GM11168 (cell line): ENCODE measurements around the gene UBAC2.

Source experiments
- in situ Hi-C: fragments of 300-500 bp; cut with MboI; formaldehyde crosslinking; loops from one replicate; pipeline ENCODE4 v1.12.0; 2022; ENCODE audit warnings: low sequenced_read_pairs; ENCODE audit not compliant: unreplicated experiment

UBAC2 gene

GRCh38 chr13:99320693-99321481 lies 120.2 kb downstream of the UBAC2 start:
- in situ Hi-C loops: no loop called here

- in situ Hi-C loops: no loop called here
Observed at GRCh38 chr13:99321709-99322108, 121.1 kb downstream of the UBAC2 start.

- in situ Hi-C loops: no loop called here
Observed at GRCh38 chr13:99322297-99323103, 121.8 kb downstream of the UBAC2 start.

- in situ Hi-C loops: no loop called here
Observed at GRCh38 chr13:99323488-99323887, 122.8 kb downstream of the UBAC2 start.

GRCh38 chr13:99326012-99326411 lies 125.4 kb downstream of the UBAC2 start:
- in situ Hi-C loops: no loop called here

- in situ Hi-C loops: no loop called here
Observed at GRCh38 chr13:99327126-99327525, 126.5 kb downstream of the UBAC2 start.

- in situ Hi-C loops: no loop called here
Observed at GRCh38 chr13:99327761-99328160, 127.1 kb downstream of the UBAC2 start.

- in situ Hi-C loops: no loop called here
Observed at GRCh38 chr13:99329477-99329876, 128.8 kb downstream of the UBAC2 start.

- in situ Hi-C loops: no loop called here
Observed at GRCh38 chr13:99330942-99331341, 130.3 kb downstream of the UBAC2 start.

GRCh38 chr13:99331881-99332293 lies 131.2 kb downstream of the UBAC2 start:
- in situ Hi-C loops: no loop called here

GRCh38 chr13:99332456-99332855 lies 131.8 kb downstream of the UBAC2 start:
- in situ Hi-C loops: no loop called here

- in situ Hi-C loops: no loop called here
Observed at GRCh38 chr13:99334221-99334620, 133.6 kb downstream of the UBAC2 start.

- in situ Hi-C loops: no loop called here
Observed at GRCh38 chr13:99335087-99335486, 134.4 kb downstream of the UBAC2 start.

- in situ Hi-C loops: no loop called here
Observed at GRCh38 chr13:99335603-99336002, 134.9 kb downstream of the UBAC2 start.

GRCh38 chr13:99339230-99339721 lies 138.6 kb downstream of the UBAC2 start:
- in situ Hi-C loops: no loop called here

- in situ Hi-C loops: no loop called here
Observed at GRCh38 chr13:99339736-99340397, 139.2 kb downstream of the UBAC2 start.

GRCh38 chr13:99340638-99341037 lies 140.0 kb downstream of the UBAC2 start:
- in situ Hi-C loops: no loop called here

GRCh38 chr13:99341969-99342722 lies 141.5 kb downstream of the UBAC2 start:
- in situ Hi-C loops: no loop called here

GRCh38 chr13:99342723-99343315 lies 142.2 kb downstream of the UBAC2 start:
- in situ Hi-C loops: no loop called here
